Fibroblast of mammary gland (primary cell): Measurements from ENCODE around the gene CD207.

Experiments used
- DNase-seq: peaks from one replicate; pipeline ENCODE4 v3.0.0-alpha.2; 2010; ENCODE audit warnings: low read depth
- H3K4me3 ChIP-seq: 2 replicates; pipeline ENCODE4 v1.5.1; 2011; ENCODE audit warnings: low read depth, mild to moderate bottlenecking, low read length, moderate library complexity; ENCODE audit not compliant: control insufficient read depth
- CTCF ChIP-seq: conservative IDR thresholded peaks from 2 replicates; pipeline ENCODE4 v1.5.1; 2011; ENCODE audit warnings: low read depth, low read length, inconsistent platforms; ENCODE audit not compliant: control insufficient read depth, insufficient read depth

The CD207 gene

GRCh38 chr2:70796262-70796661, 39.4 kb downstream of the CD207 start:
- TF ChIP-seq CTCF = no peak
- no peak for DNase-seq
- no peak overlapping the region for H3K4me3 ChIP-seq

GRCh38 chr2:70795164-70795995, 40.2 kb downstream of the CD207 start:
- TF ChIP-seq CTCF = no peak
- DNase-seq = no peak
- no peak overlapping the region for H3K4me3 ChIP-seq

GRCh38 chr2:70793450-70793849, 42.2 kb downstream of the CD207 start:
- no peak overlapping the region for H3K4me3 ChIP-seq
- DNase-seq = no peak
- TF ChIP-seq CTCF = no peak

GRCh38 chr2:70790136-70790828, 45.3 kb downstream of the CD207 start, which contains the start of gene FIGLA:
Gene FIGLA (minus strand): TSS chr2:70790643. CDS start chr2:70790638, 5 bp downstream.
- H3K4me3 ChIP-seq = no peak within 1 kb of the TSS
- DNase-seq = no peak
- no peak for TF ChIP-seq CTCF

- TF ChIP-seq CTCF = peak; percentile 58
- DNase-seq = peak; percentile 43
- no peak overlapping the region for H3K4me3 ChIP-seq
Measured at GRCh38 chr2:70789304-70790135, 46.1 kb downstream of the CD207 start.

- H3K4me3 ChIP-seq = no peak overlapping the region
- TF ChIP-seq CTCF = peak; percentile 52
- peak; percentile 37 for DNase-seq
Measured at GRCh38 chr2:70785137-70785911, 50.3 kb downstream of the CD207 start.
